SW480 (cell line): Measurements from ENCODE around the gene MORF4L1.
"Not testable (repeated sequence)": the region's sequence is repeated elsewhere in the genome, so short reads cannot be mapped to it uniquely, and the experiment has no call there.

Experiments
- DNase-seq: peaks from one replicate; pipeline ENCODE4 v3.0.0-alpha.2; 2016; ENCODE audit warnings: low spot score

The MORF4L1 gene

GRCh38 chr15:78927077-78927790 lies 54.5 kb downstream of the MORF4L1 start:
- no peak for DNase-seq

- DNase-seq: not testable (repeated sequence)
These were observed 55.5 kb downstream of the MORF4L1 start for GRCh38 chr15:78928176-78928575.

- DNase-seq: no peak
These were observed 56.0 kb downstream of the MORF4L1 start for GRCh38 chr15:78928616-78929093.

GRCh38 chr15:78929536-78930264 lies 57.0 kb downstream of the MORF4L1 start:
- DNase-seq: no peak

GRCh38 chr15:78930577-78931388 lies 58.1 kb downstream of the MORF4L1 start:
- DNase-seq: peak; percentile 67

GRCh38 chr15:78931439-78932257 lies 59.0 kb downstream of the MORF4L1 start:
- DNase-seq: no peak

GRCh38 chr15:78932258-78932808 lies 59.6 kb downstream of the MORF4L1 start:
- DNase-seq: no peak

GRCh38 chr15:78933187-78933822 lies 60.6 kb downstream of the MORF4L1 start:
- no peak for DNase-seq

GRCh38 chr15:78933823-78934654 lies 61.3 kb downstream of the MORF4L1 start:
- no peak for DNase-seq

GRCh38 chr15:78934655-78935023 lies 61.9 kb downstream of the MORF4L1 start:
- DNase-seq: no peak

GRCh38 chr15:78937132-78937739 lies 64.5 kb downstream of the MORF4L1 start:
- DNase-seq: no peak

GRCh38 chr15:78938658-78939488 lies 66.2 kb downstream of the MORF4L1 start:
- no peak for DNase-seq

GRCh38 chr15:78942741-78943140 lies 70.1 kb downstream of the MORF4L1 start:
- DNase-seq: no peak

GRCh38 chr15:78943692-78944091 lies 71.0 kb downstream of the MORF4L1 start:
- DNase-seq: no peak

GRCh38 chr15:78944202-78944625 lies 71.5 kb downstream of the MORF4L1 start:
- no peak for DNase-seq

GRCh38 chr15:78944669-78945407 lies 72.1 kb downstream of the MORF4L1 start, which contains the start of gene CTSH:
Gene CTSH (minus strand): TSS chr15:78945046. CDS start chr15:78944981, 65 bp downstream.
- peak; percentile 75 for DNase-seq

- no peak for DNase-seq
These were observed 73.8 kb downstream of the MORF4L1 start for GRCh38 chr15:78946493-78946892.

- DNase-seq: no peak
These were observed 74.8 kb downstream of the MORF4L1 start for GRCh38 chr15:78947506-78947905.
